K562 (cell line): Measurements from ENCODE around the gene SMAD3. TPM values are rescaled to one million over a fixed set of nuclear protein-coding genes. Genes with fewer than 3 reads are reported as not detected.

Experiments used
- ARID4B ChIP-seq: sonication (generic); formaldehyde crosslinking; IDR thresholded peaks from 2 replicates; pipeline ENCODE4 v1.8.0; 2022; ENCODE audit warnings: mild to moderate bottlenecking, missing genetic modification reagents
- ARNT ChIP-seq, 2 experiments: fragments of 450-650 bp; IDR thresholded peaks; 2 replicates each; pipeline ENCODE4 v1.6.1; 2016; ENCODE audit warnings: mild to moderate bottlenecking in 1 of 2
- CBFA2T2 ChIP-seq: fragments of 450-650 bp; conservative IDR thresholded peaks from 2 replicates; pipeline ENCODE4 v1.6.1; 2017; ENCODE audit warnings: mild to moderate bottlenecking
- ELF1 ChIP-seq: fragments of 200-800 bp; sonication (Bioruptor generic); IDR thresholded peaks from 2 replicates; pipeline ENCODE4 v1.6.1; 2016; ENCODE audit warnings: missing genetic modification characterization, missing compliant biosample characterization
- HNRNPL ChIP-seq: fragments of 200-400 bp; formaldehyde crosslinking; IDR thresholded peaks from 2 replicates; pipeline ENCODE4 v1.6.1; 2017; ENCODE audit warnings: low read depth, mild to moderate bottlenecking, low read length
- MCM2 ChIP-seq: fragments of 450-650 bp; IDR thresholded peaks from 2 replicates; pipeline ENCODE4 v1.6.1; 2017; ENCODE audit warnings: low read depth, mild to moderate bottlenecking
- MEF2D ChIP-seq: conservative IDR thresholded peaks from 2 replicates; pipeline ENCODE4 v1.6.1; 2016; ENCODE audit warnings: low read depth, missing genetic modification characterization, missing compliant biosample characterization
- NEUROD1 ChIP-seq: fragments of 150-350 bp; IDR thresholded peaks from 2 replicates; pipeline ENCODE4 v1.6.1; 2014; ENCODE audit warnings: borderline replicate concordance, low read length, low read depth; ENCODE audit not compliant: partially characterized antibody
- PHB ChIP-seq: fragments of 250-450 bp; sonication (Bioruptor Pico); IDR thresholded peaks from 2 replicates; pipeline ENCODE4 v1.5.0; 2021
- POLR2A ChIP-seq: fragments of 450-650 bp; conservative IDR thresholded peaks from 2 replicates; pipeline ENCODE4 v1.6.1; 2016
- polyA plus RNA-seq, 8 experiments: library from polyadenylated mRNA; depleted of rRNA in 4 of 8; stranded (reverse) in 5 of 8; unstranded in 3 of 8; fragments of >200 nt; fragmentation: Nextera tagmentation in 2 of 8; fragmentation: Illumina TruSeq in 1 of 8; extraction: Ambion mirVana in 2 of 8; extraction: Trizol in 1 of 8; gene quantifications; 2 replicates each; pipeline versions ENCODE4 v1.2.1 to v1.2.3, GENCODE V29; 2011 to 2014; ENCODE audit warnings: inconsistent platforms in 1 of 8, missing spikeins in 1 of 8
- total RNA-seq, 7 experiments: library from RNA; depleted of rRNA in 6 of 7; stranded (reverse); fragments of >200 nt in 6 of 7; fragmentation: Illumina TruSeq in 2 of 7; extraction: Trizol in 2 of 7; gene quantifications; 2 replicates each; pipeline versions ENCODE4 v1.2.1 to v1.2.3, GENCODE V29; 2011 to 2021; ENCODE audit warnings: low replicate concordance in 1 of 7
- TF ChIP-seq, protein P1 (sequence below): fragments of 250-450 bp; sonication (Bioruptor Pico); IDR thresholded peaks from 2 replicates; pipeline ENCODE4 v1.5.0; 2021; ENCODE audit warnings: mild to moderate bottlenecking, borderline replicate concordance
- TF ChIP-seq, protein P2 (sequence below): fragments of 150-350 bp; conservative IDR thresholded peaks from 2 replicates; pipeline ENCODE4 v1.6.1; 2014; ENCODE audit warnings: low read length
- TF ChIP-seq, protein P3 (sequence below): sonication (generic); formaldehyde crosslinking; IDR thresholded peaks from 2 replicates; pipeline ENCODE4 v1.8.0; 2023; ENCODE audit warnings: mild to moderate bottlenecking, missing genetic modification reagents
- TF ChIP-seq, protein P4 (sequence below): fragments of 450-650 bp; IDR thresholded peaks from 2 replicates; pipeline ENCODE4 v1.7.0; 2016; ENCODE audit warnings: borderline replicate concordance

SMAD3 gene
- total and polyA plus RNA-seq, 9 of the 15 experiments (the other 6 are each of a cell fraction or from before 2014, with no cell fraction given): 4.3 to 39.2 (median 11.1) TPM

DNA sequence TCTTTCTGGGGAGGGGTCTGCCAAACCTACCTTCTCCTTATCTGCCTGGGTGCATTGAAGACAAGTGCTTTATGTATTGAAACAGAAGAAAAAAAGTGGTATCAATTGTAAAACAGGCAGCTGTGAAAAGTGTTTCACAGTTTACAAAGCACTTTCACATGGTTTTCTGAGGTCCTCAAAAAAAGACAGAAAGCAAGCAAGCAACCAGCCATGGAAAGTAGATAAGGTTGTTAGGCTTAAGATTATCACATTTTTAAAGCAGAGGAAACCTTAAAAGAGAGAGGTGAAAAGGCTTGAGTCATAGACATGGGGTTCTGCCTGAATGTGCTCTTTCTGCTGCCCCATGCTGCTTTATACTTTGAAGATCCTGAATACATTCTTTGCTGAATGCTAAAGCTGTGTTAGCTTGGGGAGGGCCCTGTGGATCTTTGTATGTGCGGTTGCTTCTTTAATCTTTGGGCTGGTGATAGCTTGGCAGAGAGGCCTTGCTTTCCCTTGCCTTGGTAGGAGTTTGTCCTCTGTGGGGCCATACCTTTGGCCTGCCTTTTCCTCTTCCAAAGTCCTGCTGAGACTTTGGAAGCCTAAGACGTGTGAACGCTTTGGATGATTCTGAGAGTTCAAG is 2.6 kb downstream of the SMAD3 start (continued):
- TF ChIP-seq ARNT (IDR thresholded peaks at IDR 0.05) (no peak), PHB (no peak), ELF1 (tag) (no peak), MCM2 (no peak), MEF2D (tag) (0 out of 2 replicates have a peak, but pooled peaks have one; percentile 25), CBFA2T2 (peak; percentile 43; the same call in 1 of the 2 replicates), HNRNPL (no peak), NEUROD1 (no peak), ARID4B (CRISPR knock-in tag) (no peak), POLR2A (no peak)
- TF ChIP-seq, protein P1, sequence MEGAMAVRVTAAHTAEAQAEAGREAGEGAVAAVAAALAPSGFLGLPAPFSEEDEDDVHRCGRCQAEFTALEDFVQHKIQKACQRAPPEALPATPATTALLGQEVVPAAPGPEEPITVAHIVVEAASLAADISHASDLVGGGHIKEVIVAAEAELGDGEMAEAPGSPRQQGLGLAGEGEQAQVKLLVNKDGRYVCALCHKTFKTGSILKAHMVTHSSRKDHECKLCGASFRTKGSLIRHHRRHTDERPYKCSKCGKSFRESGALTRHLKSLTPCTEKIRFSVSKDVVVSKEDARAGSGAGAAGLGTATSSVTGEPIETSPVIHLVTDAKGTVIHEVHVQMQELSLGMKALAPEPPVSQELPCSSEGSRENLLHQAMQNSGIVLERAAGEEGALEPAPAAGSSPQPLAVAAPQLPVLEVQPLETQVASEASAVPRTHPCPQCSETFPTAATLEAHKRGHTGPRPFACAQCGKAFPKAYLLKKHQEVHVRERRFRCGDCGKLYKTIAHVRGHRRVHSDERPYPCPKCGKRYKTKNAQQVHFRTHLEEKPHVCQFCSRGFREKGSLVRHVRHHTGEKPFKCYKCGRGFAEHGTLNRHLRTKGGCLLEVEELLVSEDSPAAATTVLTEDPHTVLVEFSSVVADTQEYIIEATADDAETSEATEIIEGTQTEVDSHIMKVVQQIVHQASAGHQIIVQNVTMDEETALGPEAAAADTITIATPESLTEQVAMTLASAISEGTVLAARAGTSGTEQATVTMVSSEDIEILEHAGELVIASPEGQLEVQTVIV (CRISPR knock-in tag): no peak
- TF ChIP-seq, protein P2, sequence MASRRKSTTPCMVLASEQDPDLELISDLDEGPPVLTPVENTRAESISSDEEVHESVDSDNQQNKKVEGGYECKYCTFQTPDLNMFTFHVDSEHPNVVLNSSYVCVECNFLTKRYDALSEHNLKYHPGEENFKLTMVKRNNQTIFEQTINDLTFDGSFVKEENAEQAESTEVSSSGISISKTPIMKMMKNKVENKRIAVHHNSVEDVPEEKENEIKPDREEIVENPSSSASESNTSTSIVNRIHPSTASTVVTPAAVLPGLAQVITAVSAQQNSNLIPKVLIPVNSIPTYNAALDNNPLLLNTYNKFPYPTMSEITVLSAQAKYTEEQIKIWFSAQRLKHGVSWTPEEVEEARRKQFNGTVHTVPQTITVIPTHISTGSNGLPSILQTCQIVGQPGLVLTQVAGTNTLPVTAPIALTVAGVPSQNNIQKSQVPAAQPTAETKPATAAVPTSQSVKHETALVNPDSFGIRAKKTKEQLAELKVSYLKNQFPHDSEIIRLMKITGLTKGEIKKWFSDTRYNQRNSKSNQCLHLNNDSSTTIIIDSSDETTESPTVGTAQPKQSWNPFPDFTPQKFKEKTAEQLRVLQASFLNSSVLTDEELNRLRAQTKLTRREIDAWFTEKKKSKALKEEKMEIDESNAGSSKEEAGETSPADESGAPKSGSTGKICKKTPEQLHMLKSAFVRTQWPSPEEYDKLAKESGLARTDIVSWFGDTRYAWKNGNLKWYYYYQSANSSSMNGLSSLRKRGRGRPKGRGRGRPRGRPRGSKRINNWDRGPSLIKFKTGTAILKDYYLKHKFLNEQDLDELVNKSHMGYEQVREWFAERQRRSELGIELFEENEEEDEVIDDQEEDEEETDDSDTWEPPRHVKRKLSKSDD: no peak
- TF ChIP-seq, protein P3, sequence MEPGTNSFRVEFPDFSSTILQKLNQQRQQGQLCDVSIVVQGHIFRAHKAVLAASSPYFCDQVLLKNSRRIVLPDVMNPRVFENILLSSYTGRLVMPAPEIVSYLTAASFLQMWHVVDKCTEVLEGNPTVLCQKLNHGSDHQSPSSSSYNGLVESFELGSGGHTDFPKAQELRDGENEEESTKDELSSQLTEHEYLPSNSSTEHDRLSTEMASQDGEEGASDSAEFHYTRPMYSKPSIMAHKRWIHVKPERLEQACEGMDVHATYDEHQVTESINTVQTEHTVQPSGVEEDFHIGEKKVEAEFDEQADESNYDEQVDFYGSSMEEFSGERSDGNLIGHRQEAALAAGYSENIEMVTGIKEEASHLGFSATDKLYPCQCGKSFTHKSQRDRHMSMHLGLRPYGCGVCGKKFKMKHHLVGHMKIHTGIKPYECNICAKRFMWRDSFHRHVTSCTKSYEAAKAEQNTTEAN (CRISPR knock-in tag): no peak
- TF ChIP-seq, protein P4, sequence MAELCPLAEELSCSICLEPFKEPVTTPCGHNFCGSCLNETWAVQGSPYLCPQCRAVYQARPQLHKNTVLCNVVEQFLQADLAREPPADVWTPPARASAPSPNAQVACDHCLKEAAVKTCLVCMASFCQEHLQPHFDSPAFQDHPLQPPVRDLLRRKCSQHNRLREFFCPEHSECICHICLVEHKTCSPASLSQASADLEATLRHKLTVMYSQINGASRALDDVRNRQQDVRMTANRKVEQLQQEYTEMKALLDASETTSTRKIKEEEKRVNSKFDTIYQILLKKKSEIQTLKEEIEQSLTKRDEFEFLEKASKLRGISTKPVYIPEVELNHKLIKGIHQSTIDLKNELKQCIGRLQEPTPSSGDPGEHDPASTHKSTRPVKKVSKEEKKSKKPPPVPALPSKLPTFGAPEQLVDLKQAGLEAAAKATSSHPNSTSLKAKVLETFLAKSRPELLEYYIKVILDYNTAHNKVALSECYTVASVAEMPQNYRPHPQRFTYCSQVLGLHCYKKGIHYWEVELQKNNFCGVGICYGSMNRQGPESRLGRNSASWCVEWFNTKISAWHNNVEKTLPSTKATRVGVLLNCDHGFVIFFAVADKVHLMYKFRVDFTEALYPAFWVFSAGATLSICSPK: no peak
